T-helper 2 cell treated with Interferon-gamma antibody and Interleukin-4, amounts not matched to agents 5 μg/mL and 100 μg/mL, for 36 hours (primary cell): ENCODE results near the gene GTPBP1.

Source experiments
- DNase-seq: peaks from one replicate; pipeline ENCODE4 v3.0.0; 2021; ENCODE audit warnings: low spot score
- H3K27ac Mint-ChIP-seq: one replicate; pipeline ENCODE4 v1.8.0; 2021; ENCODE audit warnings: mild to moderate bottlenecking, mixed read lengths
- H3K27me3 Mint-ChIP-seq: one replicate; pipeline ENCODE4 v1.8.0; 2021; ENCODE audit warnings: low read depth, mixed read lengths
- H3K36me3 Mint-ChIP-seq: one replicate; pipeline ENCODE4 v1.8.0; 2021; ENCODE audit warnings: low read depth, mixed read lengths
- H3K4me1 Mint-ChIP-seq: one replicate; pipeline ENCODE4 v1.8.0; 2021; ENCODE audit warnings: low read depth, mixed read lengths
- H3K4me3 Mint-ChIP-seq: one replicate; pipeline ENCODE4 v1.8.0; 2022; ENCODE audit warnings: mild to moderate bottlenecking, moderate library complexity, mixed read lengths
- H3K9me3 Mint-ChIP-seq: one replicate; pipeline ENCODE4 v1.8.0; 2021; ENCODE audit warnings: mixed read lengths

GTPBP1 gene

GRCh38 chr22:38725900-38726655 is 20.3 kb downstream of the GTPBP1 start:
- Mint-ChIP-seq H3K9me3 (no peaks in the 10 kb centered on the region), H3K27ac (no peak overlapping the region), H3K4me1 (peaks cover 2% of the 10 kb centered on the region), H3K4me3 (no peak overlapping the region), H3K36me3 (peaks cover 71% of the 10 kb centered on the region), H3K27me3 (no peaks in the 10 kb centered on the region)
- DNase-seq = no peak

GRCh38 chr22:38727123-38727522 is 21.4 kb downstream of the GTPBP1 start:
- Mint-ChIP-seq H3K36me3 (peaks cover 67% of the 10 kb centered on the region), H3K27me3 (no peaks in the 10 kb centered on the region), H3K9me3 (no peaks in the 10 kb centered on the region), H3K27ac (no peak overlapping the region), H3K4me1 (no peaks in the 10 kb centered on the region), H3K4me3 (no peak overlapping the region)
- no peak for DNase-seq

DNA sequence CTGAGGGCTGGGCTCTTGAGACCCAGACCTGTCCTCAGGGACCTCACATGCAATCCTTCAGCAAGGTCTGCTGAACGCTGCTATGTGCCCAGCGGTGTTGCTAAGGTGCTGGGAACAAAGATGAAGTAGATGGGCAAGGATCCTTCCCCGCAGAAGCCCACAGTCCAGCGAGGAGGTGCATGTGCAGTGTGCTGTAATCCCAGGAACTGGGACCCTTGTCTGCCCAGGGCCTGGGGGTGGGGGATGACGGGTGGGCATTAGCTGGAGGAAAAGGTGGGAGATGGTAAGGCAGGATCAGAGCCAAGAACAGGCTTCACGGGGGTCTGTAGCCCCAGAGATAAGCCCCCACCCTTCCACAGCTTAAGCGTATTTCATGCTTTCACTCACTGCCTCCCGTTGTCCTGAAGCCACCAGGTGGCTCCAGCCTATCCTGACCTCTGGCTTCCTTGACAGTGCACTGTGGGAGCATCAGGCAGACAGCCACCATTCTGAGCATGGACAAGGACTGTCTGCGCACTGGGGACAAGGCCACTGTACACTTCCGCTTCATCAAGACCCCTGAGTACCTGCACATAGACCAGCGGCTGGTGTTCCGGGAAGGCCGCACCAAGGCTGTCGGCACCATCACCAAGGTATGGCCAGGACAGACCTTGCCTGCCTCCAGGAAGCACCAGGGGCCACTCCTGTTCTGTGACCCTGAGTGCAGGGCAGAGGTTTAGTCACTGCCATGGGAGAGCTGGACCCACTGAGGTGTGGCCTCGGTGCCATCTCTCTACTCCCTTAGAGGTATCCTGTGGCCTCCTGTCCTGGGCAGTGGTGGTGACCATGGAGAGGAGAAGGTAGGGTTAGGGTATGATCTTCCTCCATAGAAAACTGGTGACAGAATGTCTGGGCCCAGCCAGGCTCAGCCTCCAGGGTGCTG is 22.0 kb downstream of the GTPBP1 start:
- H3K9me3 Mint-ChIP-seq = no peaks in the 10 kb centered on the region
- no peak overlapping the region for H3K4me3 Mint-ChIP-seq
- H3K27me3 Mint-ChIP-seq = no peaks in the 10 kb centered on the region
- no peaks in the 10 kb centered on the region for H3K4me1 Mint-ChIP-seq
- no peak overlapping the region for H3K27ac Mint-ChIP-seq
- peaks cover 61% of the 10 kb centered on the region for H3K36me3 Mint-ChIP-seq
- DNase-seq = no peak

- Mint-ChIP-seq H3K27ac (peak overlapping the region; percentile 15), H3K4me1 (peaks cover 8% of the 10 kb centered on the region), H3K4me3 (no peak overlapping the region), H3K36me3 (peaks cover 64% of the 10 kb centered on the region), H3K27me3 (no peaks in the 10 kb centered on the region), H3K9me3 (no peaks in the 10 kb centered on the region)
- no peak for DNase-seq
Observed at GRCh38 chr22:38728871-38729796, 23.4 kb downstream of the GTPBP1 start.

DNA sequence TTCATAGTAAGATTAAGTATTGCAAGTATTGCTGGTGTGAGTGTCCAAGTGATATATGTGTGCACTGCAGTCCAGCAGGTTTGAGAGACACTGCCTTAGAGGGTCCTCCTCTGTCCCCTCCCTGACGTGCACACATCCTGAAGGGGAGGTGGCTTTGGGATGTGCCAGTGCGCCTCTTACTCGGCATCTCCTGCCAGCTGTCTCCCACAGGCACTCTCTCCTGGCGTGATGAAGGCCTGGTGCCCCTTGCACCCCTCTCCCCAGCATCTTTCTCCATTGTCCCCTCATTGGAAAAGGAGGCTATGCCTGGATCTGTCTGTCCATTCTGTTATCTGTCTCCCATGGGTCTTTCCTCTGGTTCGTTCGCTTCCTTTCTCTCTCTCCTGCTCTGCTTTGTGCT is 24.2 kb downstream of the GTPBP1 start:
- Mint-ChIP-seq H3K36me3 (peaks cover 63% of the 10 kb centered on the region), H3K27ac (peak overlapping the region; percentile 50), H3K4me3 (no peak overlapping the region)

DNA sequence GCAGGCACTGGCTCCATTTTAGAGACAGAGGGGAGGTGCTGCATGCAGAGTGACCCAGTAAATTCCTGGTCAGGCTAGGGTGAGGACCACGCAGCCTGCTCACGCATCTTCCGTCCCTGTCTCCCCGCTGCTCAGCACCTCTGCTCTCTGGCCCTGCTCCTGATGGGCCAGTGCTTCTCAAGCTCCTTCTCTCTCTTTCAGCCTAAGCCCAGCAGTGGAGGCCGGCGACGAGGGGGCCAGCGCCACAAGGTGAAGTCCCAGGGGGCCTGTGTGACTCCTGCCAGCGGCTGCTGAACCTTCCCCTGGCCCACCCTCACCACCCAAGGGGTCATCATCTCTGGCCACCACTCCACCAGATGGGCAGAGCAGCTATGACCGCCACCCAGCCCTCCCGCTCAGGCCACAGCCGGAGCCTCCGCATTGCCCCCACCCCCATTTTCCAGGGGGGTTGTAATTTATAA is 24.7 kb downstream of the GTPBP1 start:
- no peaks in the 10 kb centered on the region for H3K9me3 Mint-ChIP-seq
- H3K27me3 Mint-ChIP-seq = no peaks in the 10 kb centered on the region
- DNase-seq = no peak
- H3K4me3 Mint-ChIP-seq = no peak overlapping the region
- H3K36me3 Mint-ChIP-seq = peaks cover 63% of the 10 kb centered on the region
- H3K4me1 Mint-ChIP-seq = peaks cover 13% of the 10 kb centered on the region
- H3K27ac Mint-ChIP-seq = peak overlapping the region; percentile 50

More for the DNA sequence above, 24.2 kb downstream of the GTPBP1 start:
- Mint-ChIP-seq H3K4me1 (peaks cover 13% of the 10 kb centered on the region), H3K27me3 (no peaks in the 10 kb centered on the region), H3K9me3 (no peaks in the 10 kb centered on the region)
- no peak for DNase-seq

DNA sequence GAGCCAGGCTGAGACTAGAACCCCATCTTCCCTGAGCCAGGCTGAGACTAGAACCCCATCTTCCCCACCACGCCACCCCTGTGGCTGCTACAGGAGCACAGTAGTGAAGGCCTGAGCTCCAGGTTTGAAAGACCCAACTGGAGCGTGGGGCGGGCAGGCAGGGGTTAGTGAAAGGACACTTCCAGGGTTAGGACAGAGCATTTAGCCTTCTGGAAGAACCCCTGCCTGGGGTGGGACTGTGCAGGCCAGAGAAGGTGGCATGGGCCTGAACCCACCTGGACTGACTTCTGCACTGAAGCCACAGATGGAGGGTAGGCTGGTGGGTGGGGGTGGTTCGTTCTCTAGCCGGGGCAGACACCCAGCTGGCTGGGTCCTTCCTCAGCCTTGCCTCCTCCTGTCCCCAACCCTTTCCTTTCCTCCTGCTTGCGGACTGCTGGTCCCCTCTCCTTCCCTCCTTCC is 26.0 kb downstream of the GTPBP1 start:
- no peak for DNase-seq
- Mint-ChIP-seq H3K4me3 (no peak overlapping the region), H3K9me3 (no peaks in the 10 kb centered on the region), H3K36me3 (peaks cover 63% of the 10 kb centered on the region), H3K27ac (peak overlapping the region; percentile 71), H3K27me3 (no peaks in the 10 kb centered on the region), H3K4me1 (peaks cover 13% of the 10 kb centered on the region)

GRCh38 chr22:38732251-38732815 is 26.6 kb downstream of the GTPBP1 start:
- Mint-ChIP-seq H3K9me3 (no peaks in the 10 kb centered on the region), H3K4me3 (no peak overlapping the region), H3K27ac (peak overlapping the region; percentile 55), H3K27me3 (no peaks in the 10 kb centered on the region), H3K36me3 (peaks cover 63% of the 10 kb centered on the region), H3K4me1 (peaks cover 17% of the 10 kb centered on the region)
- no peak for DNase-seq

DNA sequence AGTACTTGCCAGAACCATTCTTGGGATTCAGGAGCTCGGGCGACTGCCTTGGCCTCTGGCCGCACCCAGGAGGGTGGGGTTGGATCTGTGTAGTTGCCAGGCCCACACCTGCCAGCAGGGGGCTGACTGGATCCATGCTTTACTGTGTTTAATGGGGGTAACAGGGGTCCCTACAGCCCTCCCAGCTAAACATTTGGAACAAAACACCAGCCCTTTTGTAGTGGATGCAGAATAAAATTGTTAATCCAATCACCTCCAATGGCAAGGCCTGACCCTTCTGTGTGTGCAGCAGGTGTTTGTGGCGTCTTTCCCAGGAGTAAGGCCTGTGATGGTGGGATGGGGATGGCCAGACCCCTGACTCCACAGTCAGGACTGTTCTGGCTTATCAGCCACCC is 27.6 kb downstream of the GTPBP1 start:
- Mint-ChIP-seq H3K36me3 (peaks cover 68% of the 10 kb centered on the region), H3K4me3 (peak overlapping the region; percentile 18), H3K27me3 (no peaks in the 10 kb centered on the region), H3K9me3 (no peaks in the 10 kb centered on the region), H3K27ac (peak overlapping the region; percentile 77), H3K4me1 (peaks cover 27% of the 10 kb centered on the region)
- DNase-seq = no peak

DNA sequence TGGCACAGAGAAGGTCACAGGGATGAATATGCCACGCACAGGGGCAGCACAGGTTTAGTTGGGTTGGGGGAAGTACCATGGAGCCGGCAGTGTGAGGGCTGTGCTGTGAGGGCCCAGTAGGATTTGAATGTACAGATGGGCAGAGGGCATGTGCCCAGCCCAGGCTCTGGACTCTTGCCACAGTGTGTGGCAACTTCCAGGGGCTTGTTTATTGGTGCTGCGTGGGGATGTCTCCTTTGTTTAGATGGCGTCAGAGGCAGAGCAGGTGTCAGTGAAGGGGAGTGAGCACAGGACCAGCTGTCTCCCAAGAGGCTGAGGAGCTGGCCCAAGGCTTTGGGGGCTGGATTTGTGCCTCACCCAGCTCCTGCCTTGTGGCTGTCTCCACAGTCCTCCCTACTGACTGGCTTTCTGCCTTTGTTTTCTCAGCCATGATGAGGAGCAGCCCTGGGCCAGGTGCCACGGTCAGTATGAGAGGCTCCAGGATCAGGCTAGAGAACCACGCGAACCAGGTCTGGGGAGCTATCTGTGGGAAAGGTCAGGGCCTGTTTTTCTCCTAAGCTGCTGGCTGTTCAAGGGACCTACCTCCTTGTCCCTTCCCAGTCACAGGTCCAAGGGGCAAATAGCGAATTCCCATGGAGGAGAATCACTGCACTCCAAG is 28.1 kb downstream of the GTPBP1 start:
- H3K9me3 Mint-ChIP-seq = no peaks in the 10 kb centered on the region
- no peaks in the 10 kb centered on the region for H3K27me3 Mint-ChIP-seq
- peak overlapping the region; percentile 64 for H3K27ac Mint-ChIP-seq
- no peak overlapping the region for H3K4me3 Mint-ChIP-seq
- DNase-seq = no peak
- H3K36me3 Mint-ChIP-seq = peaks cover 68% of the 10 kb centered on the region
- peaks cover 27% of the 10 kb centered on the region for H3K4me1 Mint-ChIP-seq

DNA sequence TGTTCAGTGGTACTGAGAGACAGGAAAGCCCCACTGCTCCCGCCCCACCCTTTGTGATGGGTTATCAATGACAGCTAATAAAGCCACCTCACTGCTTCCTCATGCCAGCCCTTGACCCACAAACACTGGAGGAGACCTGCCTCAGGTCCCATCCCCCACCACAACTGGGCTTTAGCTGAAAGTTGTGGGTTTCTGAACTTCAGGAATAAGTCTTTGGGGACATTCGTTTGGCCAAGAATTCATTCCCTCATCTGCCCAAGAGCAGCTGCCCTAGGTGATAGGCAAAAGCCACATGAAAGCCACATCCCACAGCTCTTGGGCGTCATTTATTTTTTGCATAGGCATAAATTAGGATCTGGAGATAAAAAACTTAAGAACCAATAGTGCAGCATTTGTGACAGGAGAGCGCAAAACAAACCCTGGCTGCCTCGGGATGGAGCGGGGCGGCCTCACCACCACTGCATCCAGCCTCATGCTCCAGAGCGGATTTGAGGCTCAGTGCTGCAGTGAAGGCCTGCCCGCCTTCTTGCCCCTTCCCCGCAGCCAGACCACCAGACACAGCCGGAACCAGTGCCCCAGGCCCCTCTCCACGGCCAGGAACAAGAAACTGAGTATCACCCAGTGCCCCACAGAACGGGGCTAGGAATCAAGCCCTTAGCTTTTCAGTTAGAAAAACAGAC is 28.8 kb downstream of the GTPBP1 start:
- H3K4me1 Mint-ChIP-seq = peaks cover 27% of the 10 kb centered on the region

GRCh38 chr22:38735126-38735464 is 29.4 kb downstream of the GTPBP1 start:
- peaks cover 27% of the 10 kb centered on the region for H3K4me1 Mint-ChIP-seq
- no peaks in the 10 kb centered on the region for H3K27me3 Mint-ChIP-seq
- no peak overlapping the region for H3K4me3 Mint-ChIP-seq
- peaks cover 71% of the 10 kb centered on the region for H3K36me3 Mint-ChIP-seq
- no peaks in the 10 kb centered on the region for H3K9me3 Mint-ChIP-seq
- DNase-seq = no peak
- H3K27ac Mint-ChIP-seq = peak overlapping the region; percentile 68

More for the DNA sequence above, 28.8 kb downstream of the GTPBP1 start:
- no peak for DNase-seq
- H3K27ac Mint-ChIP-seq = peak overlapping the region; percentile 64
- H3K4me3 Mint-ChIP-seq = no peak overlapping the region
- H3K9me3 Mint-ChIP-seq = no peaks in the 10 kb centered on the region
- H3K36me3 Mint-ChIP-seq = peaks cover 69% of the 10 kb centered on the region
- H3K27me3 Mint-ChIP-seq = no peaks in the 10 kb centered on the region
